ENCODE results near the gene RBM19.

Gene RBM19

DNA sequence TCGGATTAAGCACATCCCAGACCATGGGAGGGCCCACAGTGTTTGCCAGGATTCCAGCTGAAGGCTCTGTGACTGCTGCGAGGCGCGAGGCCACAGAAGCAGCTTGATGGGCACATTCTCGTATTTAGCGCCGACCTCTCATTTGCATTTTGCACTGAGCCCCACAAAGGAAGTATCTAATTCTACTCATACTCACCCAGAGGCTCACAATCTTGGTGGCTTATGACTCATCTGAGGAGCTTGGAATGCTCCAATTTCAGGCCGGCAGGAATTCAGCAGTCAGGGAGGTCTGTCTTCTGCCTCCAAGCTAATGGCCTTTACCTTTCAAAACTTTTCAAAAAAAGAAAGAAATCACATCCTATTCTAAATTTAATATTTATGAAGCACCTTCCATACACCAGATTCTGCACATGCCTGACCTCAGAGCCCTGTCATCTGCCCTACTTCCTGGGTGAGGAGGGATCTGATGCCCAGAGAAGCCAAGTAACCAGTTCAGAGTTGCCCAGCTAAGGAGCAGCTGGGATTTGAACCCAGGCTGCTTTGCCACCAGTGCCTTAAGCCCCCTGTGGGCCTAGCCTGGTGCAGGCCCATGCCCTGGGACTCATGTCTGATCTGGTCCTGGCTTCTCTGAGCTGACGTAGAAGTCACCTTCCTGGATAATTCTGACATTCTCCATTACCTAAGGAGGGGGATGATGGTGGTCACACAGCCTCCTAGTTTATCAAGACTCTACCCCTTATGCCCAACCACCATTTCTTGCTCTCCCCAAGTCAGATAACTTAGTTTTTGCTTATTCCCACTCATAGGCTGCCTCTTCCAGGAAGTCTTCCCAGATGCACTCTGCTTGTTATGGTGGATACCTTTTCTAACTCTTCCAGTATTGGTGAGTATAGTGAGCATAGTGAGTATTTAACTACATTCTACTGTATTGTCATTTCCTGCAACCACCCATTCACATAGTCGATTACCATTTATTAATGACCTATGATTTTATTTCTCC lies 198.9 kb downstream of the RBM19 start:
- DNase-seq, result no peak

Measured in stimulated activated CD4-positive, alpha-beta T cell treated with anti-CD3 and anti-CD28 coated beads, Interleukin-2, amount 100 ng/mL, for 24 hours (primary cell).